MV-4-11 (cell line): ENCODE results near the gene ZNF318.
"Not testable (repeated sequence)": the region's sequence is repeated elsewhere in the genome, so short reads cannot be mapped to it uniquely, and the experiment has no call there.

ENCODE experiments used
- DNase-seq: peaks from one replicate; lab custom pipeline; 2025; lab: John Stamatoyannopoulos, UW

The ZNF318 gene

GRCh38 chr6:43338243-43338642 lies 31.2 kb downstream of the ZNF318 start:
- peak; percentile 48 for DNase-seq

- DNase-seq, result no peak
Observed at GRCh38 chr6:43336382-43336781, 33.1 kb downstream of the ZNF318 start.

DNA sequence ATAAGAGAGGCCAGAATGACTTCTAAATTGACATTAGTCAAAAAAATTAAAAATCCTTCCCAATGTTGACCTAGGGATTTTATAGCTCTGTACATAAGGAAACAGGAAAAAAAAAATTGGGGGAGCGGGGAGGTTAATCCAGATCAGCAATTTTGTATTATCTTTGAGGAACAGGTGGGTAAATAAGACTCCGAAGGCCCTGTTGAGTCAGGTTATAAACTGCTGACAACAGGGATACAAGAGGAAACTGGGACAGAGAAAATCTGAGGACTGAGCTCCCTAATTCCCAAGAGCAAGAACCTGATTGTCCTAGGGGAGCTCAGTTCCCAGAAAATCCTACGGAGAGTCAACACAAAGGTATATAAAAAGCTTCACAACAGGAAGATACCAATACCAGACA lies 34.0 kb downstream of the ZNF318 start:
- no peak for DNase-seq

DNA sequence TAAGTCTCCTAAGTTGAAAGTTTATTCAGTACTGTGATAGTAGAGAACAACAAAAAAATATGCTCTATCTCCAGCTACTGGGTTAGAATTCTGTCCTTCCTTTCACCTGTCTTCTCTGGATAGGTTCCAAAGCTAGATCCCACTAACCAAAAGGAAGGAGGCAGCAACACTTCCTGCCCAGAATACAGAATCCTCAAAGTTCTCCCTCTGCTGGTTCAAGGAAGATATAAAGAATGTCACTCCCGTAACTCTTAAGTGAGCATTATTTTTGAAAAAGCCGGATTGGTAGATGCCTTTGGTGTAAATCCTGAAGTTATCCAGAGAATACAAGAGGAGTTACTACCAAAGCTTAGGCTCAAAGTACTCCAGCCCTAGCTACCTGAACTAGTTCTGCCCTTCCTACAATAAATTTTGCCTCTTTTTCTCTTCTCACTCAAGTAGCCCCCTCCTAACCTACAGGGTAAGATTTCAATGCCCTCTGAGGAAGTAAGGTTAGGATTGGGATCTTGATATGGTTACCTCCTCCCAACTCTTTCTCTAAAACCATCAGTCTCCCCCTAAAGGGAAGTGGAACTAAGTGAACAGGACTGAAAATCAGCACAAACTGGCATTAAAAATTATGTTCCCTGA lies 34.9 kb downstream of the ZNF318 start:
- peak; percentile 38 for DNase-seq

- DNase-seq, result peak; percentile 78
Observed at GRCh38 chr6:43331891-43332290, 37.6 kb downstream of the ZNF318 start.

DNA sequence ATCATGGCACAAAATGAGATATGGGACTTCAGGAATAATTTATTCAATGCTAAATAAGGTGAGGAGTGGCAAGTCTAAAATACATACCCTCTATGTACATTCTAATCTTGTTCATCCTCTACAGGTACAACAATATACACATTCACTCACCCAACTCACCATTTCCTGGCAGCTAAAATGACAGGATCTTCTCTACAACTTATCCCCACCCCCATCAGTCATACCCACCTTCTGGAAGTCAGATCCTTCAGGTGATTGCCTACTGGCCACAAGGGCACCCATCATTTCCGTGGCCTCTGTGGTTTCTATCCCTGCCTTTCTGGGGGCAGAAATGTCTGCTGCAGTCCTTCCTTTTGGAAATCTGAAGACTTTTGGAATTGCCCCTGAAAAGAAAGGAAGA lies 38.0 kb downstream of the ZNF318 start:
- no peak for DNase-seq

- DNase-seq, result no peak
Observed at GRCh38 chr6:43328528-43328927, 40.9 kb downstream of the ZNF318 start.

GRCh38 chr6:43325876-43326275 lies 43.6 kb downstream of the ZNF318 start:
- DNase-seq, result peak; percentile 46

DNA sequence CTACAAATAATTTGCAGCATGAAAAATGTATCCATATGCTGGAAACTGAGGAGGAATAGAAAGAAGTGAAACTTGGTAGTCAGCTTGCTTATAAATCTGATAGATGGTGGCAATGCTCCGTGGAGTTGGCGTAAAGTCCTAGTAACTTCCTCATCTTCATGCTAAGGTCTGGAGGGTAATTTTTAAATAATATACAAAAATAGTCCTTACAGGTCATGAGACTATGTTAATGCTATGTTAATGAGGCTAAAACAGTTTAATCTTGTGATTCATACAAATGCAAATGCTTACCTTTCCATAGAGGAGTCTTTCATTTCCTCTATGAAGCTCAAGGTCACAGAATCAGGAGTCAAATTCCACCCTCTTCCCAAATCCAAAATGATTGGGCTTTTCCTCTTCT lies 51.4 kb downstream of the ZNF318 start:
- peak; percentile 62 for DNase-seq

DNA sequence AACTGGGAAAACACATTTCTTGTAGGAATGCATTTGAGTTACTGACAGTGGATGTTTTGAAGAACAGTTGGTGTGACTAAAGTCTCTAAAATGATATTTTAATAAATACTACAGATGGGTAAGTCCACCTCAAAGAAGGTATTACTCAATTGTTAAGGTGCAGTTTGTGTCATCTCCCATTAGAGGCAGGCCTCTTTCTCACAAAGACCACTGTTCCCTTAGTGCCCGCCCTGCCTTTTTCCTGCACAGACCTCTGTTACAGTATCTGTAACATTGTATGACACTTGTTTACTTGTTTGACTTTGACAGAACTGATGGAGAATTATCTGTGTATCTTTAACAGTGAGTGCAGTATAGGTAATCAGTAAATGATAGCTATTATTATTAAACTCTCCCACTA lies 55.6 kb downstream of the ZNF318 start:
- no peak for DNase-seq

DNA sequence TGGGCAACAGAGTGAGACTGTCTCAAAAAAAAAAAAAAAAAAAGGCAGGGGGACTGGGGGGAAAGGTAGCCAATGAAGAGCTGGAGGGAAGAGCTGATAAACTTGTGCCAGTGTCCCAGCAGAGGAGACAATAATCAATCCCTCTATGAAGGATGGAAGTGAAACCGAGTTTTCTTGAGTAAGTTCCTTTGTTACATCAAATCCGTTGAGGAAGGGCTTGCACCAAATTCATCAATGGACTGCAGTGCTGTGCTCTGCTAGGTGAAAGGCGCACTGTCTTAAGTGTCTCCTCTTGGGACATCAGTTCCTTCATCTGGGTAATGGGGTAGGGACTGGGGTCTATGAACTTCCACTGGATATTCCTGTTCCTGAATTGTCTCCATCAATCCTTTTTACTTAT lies 57.8 kb downstream of the ZNF318 start:
- peak; percentile 90 for DNase-seq

DNA sequence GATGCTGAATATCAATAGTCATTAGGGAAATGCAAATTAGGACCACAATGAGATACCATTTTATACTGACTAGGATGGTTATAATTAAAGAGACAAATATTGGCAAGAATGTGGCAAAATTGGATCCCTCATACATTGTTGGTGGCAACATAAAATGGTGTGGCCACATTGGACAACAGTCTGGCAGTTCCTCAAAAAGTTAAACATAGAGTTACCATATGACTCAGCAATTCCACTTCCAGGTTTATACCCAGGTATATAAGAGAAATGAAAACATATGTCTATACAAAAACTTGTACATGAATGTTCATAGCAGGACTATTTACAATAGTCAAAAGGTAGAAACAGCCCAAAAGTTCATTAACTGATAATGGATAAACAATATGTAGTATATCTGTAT lies 58.8 kb downstream of the ZNF318 start:
- peak; percentile 84 for DNase-seq

GRCh38 chr6:43310134-43310533 lies 59.3 kb downstream of the ZNF318 start:
- DNase-seq, result no peak

DNA sequence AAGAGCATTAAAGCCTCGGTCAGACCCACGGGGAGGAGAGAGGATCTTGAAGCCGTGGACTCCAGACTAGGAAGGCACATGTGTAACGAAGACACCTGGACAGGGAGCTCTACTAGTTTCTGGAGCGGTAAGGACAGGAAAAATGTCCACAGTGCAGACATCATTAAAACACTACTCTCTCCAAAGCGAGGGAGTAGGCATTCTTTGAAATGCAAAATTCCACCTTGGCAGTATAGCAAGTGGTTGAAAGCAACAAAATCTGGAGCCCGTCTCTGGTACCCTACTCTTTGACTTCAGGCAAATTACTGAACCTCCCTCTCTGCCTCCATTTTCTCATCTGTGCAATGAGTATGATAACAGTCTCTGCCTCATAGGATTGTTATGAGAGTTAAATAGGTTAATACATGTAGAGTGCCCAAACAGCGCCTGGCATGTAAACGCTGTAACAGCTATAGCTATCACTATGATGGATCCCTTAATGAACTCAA lies 60.4 kb downstream of the ZNF318 start:
- DNase-seq, result no peak

- no peak for DNase-seq
Observed at GRCh38 chr6:43308101-43308989, 61.1 kb downstream of the ZNF318 start, which contains the start of gene CRIP3. Gene CRIP3 (minus strand): TSS chr6:43308826. CDS start chr6:43308792, 34 bp downstream.

- no peak for DNase-seq
Observed at GRCh38 chr6:43307451-43308100, 61.9 kb downstream of the ZNF318 start.

DNA sequence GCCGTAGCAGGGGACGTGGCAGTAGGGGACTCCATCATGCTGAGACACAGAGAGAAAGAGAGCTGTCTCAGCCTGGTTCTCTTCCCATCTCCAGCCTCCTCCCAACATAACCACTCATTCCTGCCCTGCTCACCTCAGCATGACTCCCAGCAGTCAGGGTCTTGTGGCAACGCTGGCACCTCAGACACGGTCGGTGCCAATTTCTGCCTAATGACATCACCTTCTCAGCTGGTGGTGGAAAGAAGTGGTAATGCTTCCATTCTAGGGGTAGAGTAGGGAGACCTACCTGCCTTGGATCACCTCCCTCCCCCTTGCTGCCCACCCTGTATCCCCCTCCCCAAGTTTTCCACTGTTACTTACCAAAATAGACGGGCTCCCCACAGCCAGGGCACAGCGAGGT lies 63.4 kb downstream of the ZNF318 start:
- no peak for DNase-seq

DNA sequence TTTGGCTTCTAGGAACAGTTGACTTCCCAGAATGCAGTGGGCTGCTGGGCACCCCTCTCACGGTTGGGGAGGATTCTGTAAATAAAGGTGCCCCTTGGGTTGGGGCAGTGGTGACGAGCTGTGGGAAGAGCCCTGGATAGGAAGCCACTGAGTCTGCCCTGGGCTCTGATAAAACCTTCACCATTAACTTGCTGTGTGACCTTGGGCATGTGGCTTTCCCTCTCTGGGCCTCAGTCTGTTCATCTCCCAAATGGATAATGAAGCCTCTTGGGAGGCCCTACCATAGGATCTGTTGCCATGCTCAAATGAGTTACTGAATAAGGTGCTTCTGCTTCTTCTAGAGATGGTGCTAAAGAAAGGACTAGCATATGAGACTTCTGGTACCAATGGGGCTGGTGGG lies 64.6 kb downstream of the ZNF318 start:
- DNase-seq, result no peak

- no peak for DNase-seq
Observed at GRCh38 chr6:43304361-43304760, 65.1 kb downstream of the ZNF318 start.

GRCh38 chr6:43303751-43304331 lies 65.6 kb downstream of the ZNF318 start:
- DNase-seq, result no peak

GRCh38 chr6:43303006-43303405 lies 66.4 kb downstream of the ZNF318 start:
- DNase-seq, result not testable (repeated sequence)

DNA sequence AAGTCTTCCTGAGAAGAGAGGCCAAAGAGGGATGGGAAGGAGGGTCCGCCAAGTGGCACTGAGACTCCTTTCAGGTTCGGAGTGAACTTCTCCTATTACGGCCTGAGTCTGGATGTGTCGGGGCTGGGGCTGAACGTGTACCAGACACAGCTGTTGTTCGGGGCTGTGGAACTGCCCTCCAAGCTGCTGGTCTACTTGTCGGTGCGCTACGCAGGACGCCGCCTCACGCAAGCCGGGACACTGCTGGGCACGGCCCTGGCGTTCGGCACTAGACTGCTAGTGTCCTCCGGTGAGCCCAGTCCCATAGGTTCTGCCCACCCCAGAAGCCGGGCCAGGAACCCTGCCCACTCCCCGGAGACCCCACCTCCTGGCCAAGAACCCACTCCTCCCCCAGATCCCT lies 67.3 kb downstream of the ZNF318 start:
- no peak for DNase-seq
